K562 (cell line): ENCODE data around the gene SERPINE3.

Experiments used
- GATAD2B ChIP-seq: fragments of 450-650 bp; IDR thresholded peaks from 2 replicates; pipeline ENCODE4 v1.6.1; 2017; ENCODE audit warnings: mild to moderate bottlenecking, borderline replicate concordance
- SMAD1 ChIP-seq: fragments of 150-350 bp; IDR thresholded peaks from 2 replicates; pipeline ENCODE4 v1.6.1; 2014; ENCODE audit warnings: low read length, low read depth; ENCODE audit not compliant: partially characterized antibody
- ZNF830 ChIP-seq: fragments of 250-450 bp; sonication (Bioruptor Pico); IDR thresholded peaks from 2 replicates; pipeline ENCODE4 v1.5.0; 2021; ENCODE audit warnings: mild to moderate bottlenecking
- TF ChIP-seq, protein P1 (sequence below): sonication (generic); formaldehyde crosslinking; IDR thresholded peaks from 2 replicates; pipeline ENCODE4 v1.9.0; 2022; ENCODE audit warnings: mild to moderate bottlenecking, missing genetic modification reagents

GRCh38 chr13:51333826-51334225 is 5.7 kb upstream of the SERPINE3 start:
- TF ChIP-seq, protein P1, sequence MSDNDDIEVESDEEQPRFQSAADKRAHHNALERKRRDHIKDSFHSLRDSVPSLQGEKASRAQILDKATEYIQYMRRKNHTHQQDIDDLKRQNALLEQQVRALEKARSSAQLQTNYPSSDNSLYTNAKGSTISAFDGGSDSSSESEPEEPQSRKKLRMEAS: no peak
- TF ChIP-seq SMAD1: no peak
- no peak for TF ChIP-seq GATAD2B
- no peak for TF ChIP-seq ZNF830
